Measurements from ENCODE around the gene PDGFB.

The PDGFB gene

GRCh38 chr22:39244496-39245129 is at the start of gene PDGFB:
Gene PDGFB (minus strand): TSS chr22:39244982. CDS start chr22:39243963, 1,019 bp downstream.
- peak within 1 kb of the TSS; percentile 9 for H3K4me3 ChIP-seq (ENCODE audit: low read depth, low read length)
- in situ Hi-C loops (cut with HindIII; ENCODE audit: low pct_ligation_motif_present, low sequenced_read_pairs), result no loop called here
- H3K36me3 ChIP-seq (replicated peaks), result no peaks in the 10 kb centered on the region
- no peak within 1 kb of the TSS for H3K27ac ChIP-seq
- H3K27me3 ChIP-seq (replicated peaks), result peaks cover 36% of the 10 kb centered on the region
- no peak for TF ChIP-seq CTCF (IDR thresholded peaks at IDR 0.05; ENCODE audit: low read depth, low read length, missing control alignments)
- no peak for DNase-seq

GRCh38 chr22:39293766-39294368 is 49.1 kb upstream of the PDGFB start:
- no peak for DNase-seq
- no peak for TF ChIP-seq CTCF (IDR thresholded peaks at IDR 0.05; ENCODE audit: low read depth, low read length, missing control alignments)
- Histone ChIP-seq H3K4me3 (ENCODE audit: low read depth, low read length) (no peak overlapping the region), H3K27me3 (replicated peaks) (no peaks in the 10 kb centered on the region), H3K36me3 (replicated peaks) (no peaks in the 10 kb centered on the region), H3K27ac (no peak overlapping the region)
- in situ Hi-C loops (cut with HindIII; ENCODE audit: low pct_ligation_motif_present, low sequenced_read_pairs), result no loop called here

- Histone ChIP-seq H3K36me3 (replicated peaks) (no peaks in the 10 kb centered on the region), H3K4me3 (ENCODE audit: low read depth, low read length) (no peak overlapping the region), H3K27ac (no peak overlapping the region), H3K27me3 (replicated peaks) (no peaks in the 10 kb centered on the region)
- in situ Hi-C loops (cut with HindIII; ENCODE audit: low pct_ligation_motif_present, low sequenced_read_pairs), result no loop called here
- DNase-seq, result peak; percentile 96
- TF ChIP-seq CTCF (IDR thresholded peaks at IDR 0.05; ENCODE audit: low read depth, low read length, missing control alignments), result no peak
Measured at GRCh38 chr22:39292561-39293074, 47.8 kb upstream of the PDGFB start.

GRCh38 chr22:39292031-39292462 is 47.3 kb upstream of the PDGFB start:
- in situ Hi-C loops (cut with HindIII; ENCODE audit: low pct_ligation_motif_present, low sequenced_read_pairs), result no loop called here
- no peak for DNase-seq
- no peak overlapping the region for H3K4me3 ChIP-seq (ENCODE audit: low read depth, low read length)
- no peaks in the 10 kb centered on the region for H3K36me3 ChIP-seq (replicated peaks)
- TF ChIP-seq CTCF (IDR thresholded peaks at IDR 0.05; ENCODE audit: low read depth, low read length, missing control alignments), result no peak
- no peaks in the 10 kb centered on the region for H3K27me3 ChIP-seq (replicated peaks)
- no peak overlapping the region for H3K27ac ChIP-seq

GRCh38 chr22:39291523-39291922 is 46.7 kb upstream of the PDGFB start:
- Histone ChIP-seq H3K27me3 (replicated peaks) (no peaks in the 10 kb centered on the region), H3K36me3 (replicated peaks) (no peaks in the 10 kb centered on the region), H3K4me3 (ENCODE audit: low read depth, low read length) (no peak overlapping the region), H3K27ac (no peak overlapping the region)
- peak; percentile 39 for TF ChIP-seq CTCF (IDR thresholded peaks at IDR 0.05; ENCODE audit: low read depth, low read length, missing control alignments)
- no peak for DNase-seq
- in situ Hi-C loops (cut with HindIII; ENCODE audit: low pct_ligation_motif_present, low sequenced_read_pairs), result no loop called here

Measured in brain microvascular endothelial cell (primary cell).